ENCODE measurements around the gene DIP2C. TPM values are rescaled to one million over a fixed set of nuclear protein-coding genes. Genes with fewer than 3 reads are reported as not detected.
A peak's percentile ranks its signal among the peaks of the same experiment; 100 is the strongest.

DIP2C gene
- total RNA-seq, 1 experiment from 2014 or later: 11.0 TPM

DNA sequence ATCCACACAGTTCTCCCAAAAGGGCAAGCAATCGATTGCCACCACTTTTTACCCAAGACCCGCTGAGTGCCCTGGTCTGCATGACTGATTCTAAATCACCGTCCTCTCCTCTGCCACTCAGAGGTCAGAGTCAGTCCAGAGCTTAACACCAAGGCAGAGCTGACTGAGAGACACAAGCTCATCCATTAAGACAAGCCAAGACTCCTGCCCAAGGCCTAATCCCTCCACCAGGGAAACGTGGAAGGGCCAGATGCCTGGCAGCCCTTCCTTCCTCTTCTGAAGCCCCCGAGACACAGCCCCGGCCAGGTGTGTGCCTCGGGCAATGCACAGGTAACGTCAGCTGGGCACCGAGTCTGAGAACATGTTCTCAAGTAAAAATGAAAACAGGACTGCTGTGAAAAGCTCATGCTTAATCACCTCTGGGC is 51.7 kb downstream of the DIP2C start:
- ChIA-PET POLR2A (no interaction called here), CTCF (no interaction called here)
- peak overlapping the region; percentile 74; the same call in 1 of the 2 replicates for H3K27ac Mint-ChIP-seq
- H3K27me3 Mint-ChIP-seq (ENCODE audit: low read depth): no peaks in the 10 kb centered on the region
- no peak overlapping the region for H3K4me3 Mint-ChIP-seq
- no peaks in the 10 kb centered on the region for H3K36me3 Mint-ChIP-seq
- no peaks in the 10 kb centered on the region for H3K9me3 Mint-ChIP-seq
- TF ChIP-seq RELA (CRISPR knock-in tag; IDR thresholded peaks at IDR 0.05; ENCODE audit: borderline replicate concordance) (no peak), GRHL2 (CRISPR knock-in tag; IDR thresholded peaks at IDR 0.05; ENCODE audit: insufficient replicate concordance, severe bottlenecking) (no peak), FOXP1 (CRISPR knock-in tag; IDR thresholded peaks at IDR 0.05; ENCODE audit: borderline replicate concordance) (no peak), ETV6 (CRISPR knock-in tag; IDR thresholded peaks at IDR 0.05) (no peak), CREB1 (CRISPR knock-in tag; IDR thresholded peaks at IDR 0.05) (no peak), NR2C2 (CRISPR knock-in tag; IDR thresholded peaks at IDR 0.05) (no peak), SMAD4 (CRISPR knock-in tag; IDR thresholded peaks at IDR 0.05) (no peak), KAT7 (CRISPR knock-in tag; IDR thresholded peaks at IDR 0.05; ENCODE audit: borderline replicate concordance) (no peak), NR1H2 (CRISPR knock-in tag; IDR thresholded peaks at IDR 0.05) (no peak), TEAD4 (CRISPR knock-in tag; IDR thresholded peaks at IDR 0.05) (no peak), ZNF671 (CRISPR knock-in tag; IDR thresholded peaks at IDR 0.05) (no peak)
- TF ChIP-seq, protein P1, sequence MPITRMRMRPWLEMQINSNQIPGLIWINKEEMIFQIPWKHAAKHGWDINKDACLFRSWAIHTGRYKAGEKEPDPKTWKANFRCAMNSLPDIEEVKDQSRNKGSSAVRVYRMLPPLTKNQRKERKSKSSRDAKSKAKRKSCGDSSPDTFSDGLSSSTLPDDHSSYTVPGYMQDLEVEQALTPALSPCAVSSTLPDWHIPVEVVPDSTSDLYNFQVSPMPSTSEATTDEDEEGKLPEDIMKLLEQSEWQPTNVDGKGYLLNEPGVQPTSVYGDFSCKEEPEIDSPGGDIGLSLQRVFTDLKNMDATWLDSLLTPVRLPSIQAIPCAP (CRISPR knock-in tag; IDR thresholded peaks at IDR 0.05): no peak
- TF ChIP-seq, protein P2, sequence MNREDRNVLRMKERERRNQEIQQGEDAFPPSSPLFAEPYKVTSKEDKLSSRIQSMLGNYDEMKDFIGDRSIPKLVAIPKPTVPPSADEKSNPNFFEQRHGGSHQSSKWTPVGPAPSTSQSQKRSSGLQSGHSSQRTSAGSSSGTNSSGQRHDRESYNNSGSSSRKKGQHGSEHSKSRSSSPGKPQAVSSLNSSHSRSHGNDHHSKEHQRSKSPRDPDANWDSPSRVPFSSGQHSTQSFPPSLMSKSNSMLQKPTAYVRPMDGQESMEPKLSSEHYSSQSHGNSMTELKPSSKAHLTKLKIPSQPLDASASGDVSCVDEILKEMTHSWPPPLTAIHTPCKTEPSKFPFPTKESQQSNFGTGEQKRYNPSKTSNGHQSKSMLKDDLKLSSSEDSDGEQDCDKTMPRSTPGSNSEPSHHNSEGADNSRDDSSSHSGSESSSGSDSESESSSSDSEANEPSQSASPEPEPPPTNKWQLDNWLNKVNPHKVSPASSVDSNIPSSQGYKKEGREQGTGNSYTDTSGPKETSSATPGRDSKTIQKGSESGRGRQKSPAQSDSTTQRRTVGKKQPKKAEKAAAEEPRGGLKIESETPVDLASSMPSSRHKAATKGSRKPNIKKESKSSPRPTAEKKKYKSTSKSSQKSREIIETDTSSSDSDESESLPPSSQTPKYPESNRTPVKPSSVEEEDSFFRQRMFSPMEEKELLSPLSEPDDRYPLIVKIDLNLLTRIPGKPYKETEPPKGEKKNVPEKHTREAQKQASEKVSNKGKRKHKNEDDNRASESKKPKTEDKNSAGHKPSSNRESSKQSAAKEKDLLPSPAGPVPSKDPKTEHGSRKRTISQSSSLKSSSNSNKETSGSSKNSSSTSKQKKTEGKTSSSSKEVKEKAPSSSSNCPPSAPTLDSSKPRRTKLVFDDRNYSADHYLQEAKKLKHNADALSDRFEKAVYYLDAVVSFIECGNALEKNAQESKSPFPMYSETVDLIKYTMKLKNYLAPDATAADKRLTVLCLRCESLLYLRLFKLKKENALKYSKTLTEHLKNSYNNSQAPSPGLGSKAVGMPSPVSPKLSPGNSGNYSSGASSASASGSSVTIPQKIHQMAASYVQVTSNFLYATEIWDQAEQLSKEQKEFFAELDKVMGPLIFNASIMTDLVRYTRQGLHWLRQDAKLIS (CRISPR knock-in tag; IDR thresholded peaks at IDR 0.05; ENCODE audit: borderline replicate concordance): no peak
- TF ChIP-seq, protein P3, sequence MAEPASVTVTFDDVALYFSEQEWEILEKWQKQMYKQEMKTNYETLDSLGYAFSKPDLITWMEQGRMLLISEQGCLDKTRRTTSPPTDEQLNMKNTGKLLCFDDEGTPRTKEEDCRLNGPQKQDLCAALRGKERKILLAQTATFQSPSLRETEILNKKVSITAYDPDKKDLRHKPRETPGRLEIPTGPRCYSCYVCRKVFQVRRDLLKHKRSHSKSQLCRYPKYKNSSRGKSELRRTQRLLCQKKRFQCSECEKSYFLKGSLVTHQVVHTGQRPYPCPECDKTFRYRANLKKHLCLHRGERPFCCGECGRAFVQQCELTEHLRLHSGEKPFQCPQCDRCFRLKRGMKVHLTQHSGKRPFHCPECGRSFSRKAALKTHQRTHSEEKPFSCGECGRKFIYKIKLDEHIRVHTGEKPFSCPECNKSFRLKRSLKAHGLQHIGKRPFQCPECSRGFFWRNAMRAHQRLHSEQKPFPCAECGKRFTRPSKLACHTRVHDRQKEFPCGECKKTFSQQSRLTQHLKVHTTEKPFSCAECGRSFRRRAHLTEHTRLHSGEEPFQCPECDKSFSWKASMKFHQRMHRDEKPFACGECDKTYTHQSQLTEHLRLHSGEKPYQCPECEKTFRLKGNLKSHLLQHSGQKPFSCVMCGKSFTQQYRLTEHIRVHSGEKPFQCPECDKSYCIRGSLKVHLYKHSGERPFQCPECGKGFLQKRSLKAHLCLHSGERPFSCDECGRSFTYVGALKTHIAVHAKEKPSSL (CRISPR knock-in tag; conservative IDR thresholded peaks at IDR 0.05): no peak
- TF ChIP-seq, protein P4, sequence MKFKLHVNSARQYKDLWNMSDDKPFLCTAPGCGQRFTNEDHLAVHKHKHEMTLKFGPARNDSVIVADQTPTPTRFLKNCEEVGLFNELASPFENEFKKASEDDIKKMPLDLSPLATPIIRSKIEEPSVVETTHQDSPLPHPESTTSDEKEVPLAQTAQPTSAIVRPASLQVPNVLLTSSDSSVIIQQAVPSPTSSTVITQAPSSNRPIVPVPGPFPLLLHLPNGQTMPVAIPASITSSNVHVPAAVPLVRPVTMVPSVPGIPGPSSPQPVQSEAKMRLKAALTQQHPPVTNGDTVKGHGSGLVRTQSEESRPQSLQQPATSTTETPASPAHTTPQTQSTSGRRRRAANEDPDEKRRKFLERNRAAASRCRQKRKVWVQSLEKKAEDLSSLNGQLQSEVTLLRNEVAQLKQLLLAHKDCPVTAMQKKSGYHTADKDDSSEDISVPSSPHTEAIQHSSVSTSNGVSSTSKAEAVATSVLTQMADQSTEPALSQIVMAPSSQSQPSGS (CRISPR knock-in tag; IDR thresholded peaks at IDR 0.05; ENCODE audit: borderline replicate concordance, low read depth): no peak
- TF ChIP-seq, protein P5, sequence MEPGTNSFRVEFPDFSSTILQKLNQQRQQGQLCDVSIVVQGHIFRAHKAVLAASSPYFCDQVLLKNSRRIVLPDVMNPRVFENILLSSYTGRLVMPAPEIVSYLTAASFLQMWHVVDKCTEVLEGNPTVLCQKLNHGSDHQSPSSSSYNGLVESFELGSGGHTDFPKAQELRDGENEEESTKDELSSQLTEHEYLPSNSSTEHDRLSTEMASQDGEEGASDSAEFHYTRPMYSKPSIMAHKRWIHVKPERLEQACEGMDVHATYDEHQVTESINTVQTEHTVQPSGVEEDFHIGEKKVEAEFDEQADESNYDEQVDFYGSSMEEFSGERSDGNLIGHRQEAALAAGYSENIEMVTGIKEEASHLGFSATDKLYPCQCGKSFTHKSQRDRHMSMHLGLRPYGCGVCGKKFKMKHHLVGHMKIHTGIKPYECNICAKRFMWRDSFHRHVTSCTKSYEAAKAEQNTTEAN (CRISPR knock-in tag; IDR thresholded peaks at IDR 0.05): no peak
- DNase-seq (ENCODE audit: low spot score) (no peak), ATAC-seq (no peak)
- H3K4me1 Mint-ChIP-seq: peaks cover 33% of the 10 kb centered on the region

DNA sequence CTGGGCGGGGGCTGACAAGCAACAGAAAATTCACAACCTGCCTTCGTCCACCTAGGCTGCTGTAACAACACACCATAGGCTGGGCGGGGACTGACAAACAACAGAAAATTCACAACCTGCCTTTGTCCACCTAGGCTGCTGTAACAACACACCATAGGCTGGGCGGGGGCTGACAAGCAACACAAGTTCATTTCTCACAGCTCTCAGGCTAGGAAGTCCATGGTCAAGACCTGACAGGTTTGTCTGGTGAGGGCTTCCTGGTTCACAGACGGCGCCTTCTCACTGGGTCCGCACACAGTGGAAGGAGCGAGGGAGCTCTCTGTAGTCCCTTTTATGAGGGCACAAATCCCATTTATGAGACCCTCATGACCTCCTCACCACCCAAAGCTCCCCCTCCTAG is 52.2 kb downstream of the DIP2C start:
- H3K4me3 Mint-ChIP-seq: no peak overlapping the region
- peaks cover 28% of the 10 kb centered on the region for H3K4me1 Mint-ChIP-seq
- ATAC-seq (no peak), DNase-seq (ENCODE audit: low spot score) (no peak)
- H3K36me3 Mint-ChIP-seq: no peaks in the 10 kb centered on the region
- ChIA-PET CTCF (no interaction called here), POLR2A (no interaction called here)
- no peaks in the 10 kb centered on the region for H3K9me3 Mint-ChIP-seq
- no peaks in the 10 kb centered on the region for H3K27me3 Mint-ChIP-seq (ENCODE audit: low read depth)
- H3K27ac Mint-ChIP-seq: peak overlapping the region; percentile 74; the same call in 1 of the 2 replicates
- TF ChIP-seq, protein P3 (CRISPR knock-in tag; conservative IDR thresholded peaks at IDR 0.05): no peak
- TF ChIP-seq, protein P6, sequence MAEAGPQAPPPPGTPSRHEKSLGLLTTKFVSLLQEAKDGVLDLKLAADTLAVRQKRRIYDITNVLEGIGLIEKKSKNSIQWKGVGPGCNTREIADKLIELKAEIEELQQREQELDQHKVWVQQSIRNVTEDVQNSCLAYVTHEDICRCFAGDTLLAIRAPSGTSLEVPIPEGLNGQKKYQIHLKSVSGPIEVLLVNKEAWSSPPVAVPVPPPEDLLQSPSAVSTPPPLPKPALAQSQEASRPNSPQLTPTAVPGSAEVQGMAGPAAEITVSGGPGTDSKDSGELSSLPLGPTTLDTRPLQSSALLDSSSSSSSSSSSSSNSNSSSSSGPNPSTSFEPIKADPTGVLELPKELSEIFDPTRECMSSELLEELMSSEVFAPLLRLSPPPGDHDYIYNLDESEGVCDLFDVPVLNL (CRISPR knock-in tag; IDR thresholded peaks at IDR 0.05; ENCODE audit: borderline replicate concordance, low read depth): no peak
- TF ChIP-seq ATF1 (CRISPR knock-in tag; IDR thresholded peaks at IDR 0.05) (no peak), MXD4 (CRISPR knock-in tag; IDR thresholded peaks at IDR 0.05; ENCODE audit: borderline replicate concordance) (no peak)
- TF ChIP-seq, protein P7, sequence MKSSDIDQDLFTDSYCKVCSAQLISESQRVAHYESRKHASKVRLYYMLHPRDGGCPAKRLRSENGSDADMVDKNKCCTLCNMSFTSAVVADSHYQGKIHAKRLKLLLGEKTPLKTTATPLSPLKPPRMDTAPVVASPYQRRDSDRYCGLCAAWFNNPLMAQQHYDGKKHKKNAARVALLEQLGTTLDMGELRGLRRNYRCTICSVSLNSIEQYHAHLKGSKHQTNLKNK (CRISPR knock-in tag; IDR thresholded peaks at IDR 0.05): no peak
- TF ChIP-seq, protein P8, sequence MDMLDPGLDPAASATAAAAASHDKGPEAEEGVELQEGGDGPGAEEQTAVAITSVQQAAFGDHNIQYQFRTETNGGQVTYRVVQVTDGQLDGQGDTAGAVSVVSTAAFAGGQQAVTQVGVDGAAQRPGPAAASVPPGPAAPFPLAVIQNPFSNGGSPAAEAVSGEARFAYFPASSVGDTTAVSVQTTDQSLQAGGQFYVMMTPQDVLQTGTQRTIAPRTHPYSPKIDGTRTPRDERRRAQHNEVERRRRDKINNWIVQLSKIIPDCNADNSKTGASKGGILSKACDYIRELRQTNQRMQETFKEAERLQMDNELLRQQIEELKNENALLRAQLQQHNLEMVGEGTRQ (CRISPR knock-in tag; IDR thresholded peaks at IDR 0.05): no peak

All from WTC11 (cell line).